Muscle of leg (tissue), 11 donors: Measurements from ENCODE around the gene KIF18A. TPM values are rescaled to one million over a fixed set of nuclear protein-coding genes. Genes with fewer than 3 reads are reported as not detected.
"Not testable (repeated sequence)": the region's sequence is repeated elsewhere in the genome, so short reads cannot be mapped to it uniquely, and the experiment has no call there.

Source experiments
- DNase-seq: peaks from one replicate; pipeline ENCODE4 v3.0.0; 2013
- H3K27ac ChIP-seq: one replicate; pipeline ENCODE4 v1.5.1; 2013; ENCODE audit warnings: mild to moderate bottlenecking, low read length, control low read depth
- H3K27me3 ChIP-seq: one replicate; pipeline ENCODE4 v1.6.1; 2013; ENCODE audit warnings: low read length; ENCODE audit not compliant: control insufficient read depth, insufficient read depth
- H3K36me3 ChIP-seq: one replicate; pipeline ENCODE4 v1.6.1; 2013; ENCODE audit warnings: low read length; ENCODE audit not compliant: control insufficient read depth, insufficient read depth
- H3K4me1 ChIP-seq: one replicate; pipeline ENCODE4 v1.6.1; 2013; ENCODE audit warnings: low read length; ENCODE audit not compliant: control insufficient read depth, insufficient read depth
- H3K4me3 ChIP-seq: one replicate; pipeline ENCODE4 v1.5.1; 2013; ENCODE audit warnings: low read length, control low read depth
- H3K9me3 ChIP-seq: replicated peaks from 2 replicates; pipeline ENCODE4 v1.6.1; 2013; ENCODE audit warnings: low read depth, low read length; ENCODE audit not compliant: control insufficient read depth
- WGBS: methylation state at CpG from one replicate; pipeline ENCODE4 v1.1.5; 2013; ENCODE audit warnings: missing lambda C conversion rate; ENCODE audit not compliant: insufficient coverage; 5-methylcytosine and 5-hydroxymethylcytosine counted together
- polyA plus RNA-seq, 8 donors: library from polyadenylated mRNA; unstranded; fragments of 120-200 nt; gene quantifications; one replicate each; pipeline versions ENCODE4 v1.2.1 to v1.2.3, GENCODE V29; 2013; ENCODE audit warnings: inconsistent platforms in 1 of 8, low replicate concordance in 1 of 8; ENCODE audit not compliant: insufficient read length in 8 of 8, insufficient read depth in 1 of 8
- total RNA-seq: library from RNA; stranded (reverse); fragments of 120-200 nt; gene quantifications from one replicate; pipeline ENCODE4 v1.2.4, GENCODE V29; 2013

Gene KIF18A
- total and polyA plus RNA-seq, 9 donors, result 3.9 to 7.4 (median 5.4) TPM

- Histone ChIP-seq H3K27ac (no peak overlapping the region), H3K9me3 (peaks cover 38% of the 10 kb centered on the region), H3K4me1 (no peaks in the 10 kb centered on the region), H3K36me3 (peaks cover 9% of the 10 kb centered on the region), H3K4me3 (no peak overlapping the region), H3K27me3 (no peaks in the 10 kb centered on the region)
- no CpG with 5 or more reads among the region's 3 CpGs for WGBS
- DNase-seq, result no peak
These were observed 29.4 kb upstream of the KIF18A start for GRCh38 chr11:28137366-28137765.

GRCh38 chr11:28136157-28136556 is 28.2 kb upstream of the KIF18A start:
- not testable (repeated sequence) for H3K27ac ChIP-seq, H3K4me1 ChIP-seq, H3K36me3 ChIP-seq, H3K27me3 ChIP-seq, H3K4me3 ChIP-seq, DNase-seq
- WGBS, result no CpG with 5 or more reads among the region's 4 CpGs
- peaks cover 37% of the 10 kb centered on the region for H3K9me3 ChIP-seq

GRCh38 chr11:28133146-28133545 is 25.2 kb upstream of the KIF18A start:
- H3K9me3 ChIP-seq, result peaks cover 9% of the 10 kb centered on the region
- H3K4me3 ChIP-seq, result no peak overlapping the region
- no peaks in the 10 kb centered on the region for H3K4me1 ChIP-seq
- H3K36me3 ChIP-seq, result peaks cover 7% of the 10 kb centered on the region
- H3K27ac ChIP-seq, result no peak overlapping the region
- no peaks in the 10 kb centered on the region for H3K27me3 ChIP-seq
- DNase-seq, result no peak
- 100% methylated on average over 2 of the region's 3 CpGs for WGBS

- Histone ChIP-seq H3K27ac (no peak overlapping the region), H3K36me3 (peaks cover 7% of the 10 kb centered on the region), H3K4me1 (no peaks in the 10 kb centered on the region), H3K4me3 (no peak overlapping the region), H3K27me3 (no peaks in the 10 kb centered on the region), H3K9me3 (peaks cover 7% of the 10 kb centered on the region)
- no peak for DNase-seq
- WGBS, result no CpG with 5 or more reads among the region's 1 CpG
These were observed 24.6 kb upstream of the KIF18A start for GRCh38 chr11:28132548-28132947.

GRCh38 chr11:28123151-28123581 is 15.2 kb upstream of the KIF18A start:
- H3K36me3 ChIP-seq, result no peaks in the 10 kb centered on the region
- DNase-seq, result no peak
- H3K4me3 ChIP-seq, result no peak overlapping the region
- WGBS, result no CpG with 5 or more reads among the region's 3 CpGs
- no peaks in the 10 kb centered on the region for H3K4me1 ChIP-seq
- no peak overlapping the region for H3K27ac ChIP-seq
- H3K9me3 ChIP-seq, result no peaks in the 10 kb centered on the region
- no peaks in the 10 kb centered on the region for H3K27me3 ChIP-seq

- no CpG with 5 or more reads among the region's 4 CpGs for WGBS
- Histone ChIP-seq H3K4me1 (no peaks in the 10 kb centered on the region), H3K9me3 (no peaks in the 10 kb centered on the region)
These were observed 9.8 kb upstream of the KIF18A start for GRCh38 chr11:28117712-28118111.

GRCh38 chr11:28114731-28115130 is 6.8 kb upstream of the KIF18A start:
- no peak for DNase-seq
- Histone ChIP-seq H3K4me3 (no peak overlapping the region), H3K27me3 (no peaks in the 10 kb centered on the region), H3K27ac (no peak overlapping the region), H3K9me3 (no peaks in the 10 kb centered on the region), H3K36me3 (peaks cover 6% of the 10 kb centered on the region), H3K4me1 (no peaks in the 10 kb centered on the region)
- WGBS, result no CpG with 5 or more reads among the region's 1 CpG

More at GRCh38 chr11:28117712-28118111, 9.8 kb upstream of the KIF18A start:
- DNase-seq, result no peak
- Histone ChIP-seq H3K27ac (no peak overlapping the region), H3K27me3 (no peaks in the 10 kb centered on the region), H3K4me3 (no peak overlapping the region), H3K36me3 (peaks cover 6% of the 10 kb centered on the region)

- WGBS, result 94% methylated on average over 2 of the region's 4 CpGs
- peaks cover 6% of the 10 kb centered on the region for H3K36me3 ChIP-seq
These were observed 6.2 kb upstream of the KIF18A start for GRCh38 chr11:28114116-28114515.

GRCh38 chr11:28110821-28111200 is 2.9 kb upstream of the KIF18A start:
- H3K4me1 ChIP-seq, result peaks cover 9% of the 10 kb centered on the region
- DNase-seq, result peak; percentile 62

More at GRCh38 chr11:28114116-28114515, 6.2 kb upstream of the KIF18A start:
- Histone ChIP-seq H3K4me1 (no peaks in the 10 kb centered on the region), H3K9me3 (no peaks in the 10 kb centered on the region), H3K27me3 (no peaks in the 10 kb centered on the region), H3K27ac (no peak overlapping the region), H3K4me3 (no peak overlapping the region)
- no peak for DNase-seq

GRCh38 chr11:28110108-28110820 is 2.3 kb upstream of the KIF18A start:
- H3K4me1 ChIP-seq, result peaks cover 9% of the 10 kb centered on the region
- no peaks in the 10 kb centered on the region for H3K9me3 ChIP-seq
- peak; percentile 89 for DNase-seq
- H3K4me3 ChIP-seq, result peak overlapping the region; percentile 79
- H3K36me3 ChIP-seq, result peaks cover 2% of the 10 kb centered on the region
- peak overlapping the region; percentile 98 for H3K27ac ChIP-seq
- 0% methylated on average over 15 of the region's 31 CpGs for WGBS
- H3K27me3 ChIP-seq, result no peaks in the 10 kb centered on the region

More at GRCh38 chr11:28110821-28111200, 2.9 kb upstream of the KIF18A start:
- peaks cover 5% of the 10 kb centered on the region for H3K36me3 ChIP-seq
- peak overlapping the region; percentile 79 for H3K4me3 ChIP-seq
- H3K27ac ChIP-seq, result peak overlapping the region; percentile 98
- no peaks in the 10 kb centered on the region for H3K9me3 ChIP-seq
- no peaks in the 10 kb centered on the region for H3K27me3 ChIP-seq
